Measurements from ENCODE around the gene GET3.

The GET3 gene

GRCh38 chr19:12777217-12778016 is 40.1 kb downstream of the GET3 start:
- TF ChIP-seq TEAD4 (IDR thresholded peaks at IDR 0.05) (peak; percentile 31; the same call in 1 of the 2 replicates), YY1 (IDR thresholded peaks at IDR 0.05; ENCODE audit: low read depth) (no peak), EP300 (IDR thresholded peaks at IDR 0.05; ENCODE audit: borderline replicate concordance) (0 out of 2 replicates have a peak, but pooled peaks have one; percentile 38), NFIC (IDR thresholded peaks at IDR 0.05) (no peak), ZBTB7A (IDR thresholded peaks at IDR 0.05; ENCODE audit: low read depth) (peak; percentile 59; the same call in 1 of the 2 replicates), RAD21 (IDR thresholded peaks at IDR 0.05; ENCODE audit: low read depth) (peak; percentile 84), TCF12 (IDR thresholded peaks at IDR 0.05; ENCODE audit: low read depth) (no peak; the same call in 1 of the 2 replicates), REST (IDR thresholded peaks at IDR 0.05; ENCODE audit: low read depth) (no peak), USF1 (IDR thresholded peaks at IDR 0.05) (no peak)

- TF ChIP-seq TEAD4 (IDR thresholded peaks at IDR 0.05) (0 out of 2 replicates have a peak, but pooled peaks have one; percentile 24), USF1 (IDR thresholded peaks at IDR 0.05) (0 out of 2 replicates have a peak, but pooled peaks have one; percentile 21), FOXM1 (IDR thresholded peaks at IDR 0.05; ENCODE audit: borderline replicate concordance, low read depth) (0 out of 2 replicates have a peak, but pooled peaks have one; percentile 29), CEBPB (IDR thresholded peaks at IDR 0.05) (no peak), REST (IDR thresholded peaks at IDR 0.05; ENCODE audit: low read depth) (no peak), EP300 (IDR thresholded peaks at IDR 0.05; ENCODE audit: borderline replicate concordance) (0 out of 2 replicates have a peak, but pooled peaks have one; percentile 32), TCF12 (IDR thresholded peaks at IDR 0.05; ENCODE audit: low read depth) (peak; percentile 70), ZBTB7A (IDR thresholded peaks at IDR 0.05; ENCODE audit: low read depth) (no peak; the same call in 1 of the 2 replicates), EGR1 (IDR thresholded peaks at IDR 0.05) (no peak), TAF1 (IDR thresholded peaks at IDR 0.05; ENCODE audit: low read depth) (0 out of 2 replicates have a peak, but pooled peaks have one; percentile 43), NFIC (IDR thresholded peaks at IDR 0.05) (peak; percentile 78), YY1 (IDR thresholded peaks at IDR 0.05; ENCODE audit: low read depth) (0 out of 2 replicates have a peak, but pooled peaks have one; percentile 14), CREB1 (IDR thresholded peaks at IDR 0.05; ENCODE audit: low read depth) (no peak), RAD21 (IDR thresholded peaks at IDR 0.05; ENCODE audit: low read depth) (no peak; the same call in 1 of the 2 replicates), MAX (IDR thresholded peaks at IDR 0.05) (peak; percentile 73; the same call in 1 of the 2 replicates)
Measured at GRCh38 chr19:12778017-12778904, 41.0 kb downstream of the GET3 start.

- TF ChIP-seq TAF1 (IDR thresholded peaks at IDR 0.05; ENCODE audit: low read depth) (no peak), NFIC (IDR thresholded peaks at IDR 0.05) (no peak), TEAD4 (IDR thresholded peaks at IDR 0.05) (no peak), USF1 (IDR thresholded peaks at IDR 0.05) (no peak), RAD21 (IDR thresholded peaks at IDR 0.05; ENCODE audit: low read depth) (no peak), ZBTB7A (IDR thresholded peaks at IDR 0.05; ENCODE audit: low read depth) (no peak), YY1 (IDR thresholded peaks at IDR 0.05; ENCODE audit: low read depth) (no peak), MAX (IDR thresholded peaks at IDR 0.05) (no peak), EGR1 (IDR thresholded peaks at IDR 0.05) (no peak)
Measured at GRCh38 chr19:12778905-12779161, 41.5 kb downstream of the GET3 start.

GRCh38 chr19:12779162-12779993 is 42.1 kb downstream of the GET3 start:
- TF ChIP-seq NFIC (IDR thresholded peaks at IDR 0.05) (peak; percentile 54; the same call in 1 of the 2 replicates), CREB1 (IDR thresholded peaks at IDR 0.05; ENCODE audit: low read depth) (no peak), USF1 (IDR thresholded peaks at IDR 0.05) (no peak), TCF12 (IDR thresholded peaks at IDR 0.05; ENCODE audit: low read depth) (0 out of 2 replicates have a peak, but pooled peaks have one; percentile 38), EP300 (IDR thresholded peaks at IDR 0.05; ENCODE audit: borderline replicate concordance) (no peak)
